ENCODE results near the gene ITIH3.

The ITIH3 gene

DNA sequence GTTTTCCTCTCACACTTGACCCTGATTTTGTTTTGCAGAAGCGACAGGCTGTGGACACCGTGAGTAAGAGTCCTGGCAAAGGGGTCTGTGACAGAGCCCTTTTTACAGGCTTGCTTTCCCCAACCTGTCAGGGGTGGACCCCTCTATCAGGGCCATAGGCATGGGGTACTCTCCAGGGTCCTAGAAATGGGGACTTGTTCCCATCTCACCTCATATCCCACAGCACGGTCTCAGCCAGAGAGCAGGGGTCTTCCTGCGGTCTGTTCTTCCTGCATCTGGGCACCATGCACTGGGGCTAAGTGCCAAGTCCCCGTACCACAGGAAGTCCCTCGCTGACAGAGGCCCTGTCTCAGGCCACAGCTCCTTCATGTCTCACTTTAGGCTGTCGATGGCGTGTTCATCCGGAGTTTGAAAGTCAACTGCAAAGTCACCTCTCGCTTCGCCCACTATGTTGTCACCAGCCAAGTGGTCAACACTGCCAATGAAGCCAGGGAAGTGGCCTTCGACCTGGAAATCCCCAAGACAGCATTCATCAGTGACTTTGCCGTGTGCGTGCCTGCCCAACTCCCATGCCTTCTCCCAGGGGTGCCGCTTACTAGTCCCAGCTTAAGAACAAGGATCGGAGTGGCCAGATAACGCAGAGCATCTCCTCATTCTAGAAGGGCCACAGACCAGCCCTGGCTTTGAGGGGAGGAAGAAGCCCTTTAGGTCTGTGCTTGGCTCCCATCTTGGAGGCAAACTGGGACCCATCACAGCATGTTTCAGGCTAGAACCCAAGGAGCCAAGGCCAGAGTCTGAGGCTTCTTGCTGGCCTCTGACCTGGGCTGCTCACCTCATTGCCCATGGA is 16.4 kb upstream of the ITIH3 start:
- Histone ChIP-seq H3K27me3 (ENCODE audit: control insufficient read depth, low read length) (peaks cover 11% of the 10 kb centered on the region; the same call in 1 of the 2 replicates), H3K36me3 (ENCODE audit: control insufficient read depth, low read length) (no peaks in the 10 kb centered on the region), H3K79me2 (ENCODE audit: control insufficient read depth, low read length) (no peaks in the 10 kb centered on the region), H3K4me1 (ENCODE audit: control insufficient read depth, low read length) (peaks cover 10% of the 10 kb centered on the region), H3K9me3 (ENCODE audit: control insufficient read depth, insufficient read depth, low read length) (no peaks in the 10 kb centered on the region), H3F3A (ENCODE audit: control insufficient read depth, insufficient read depth) (no peaks in the 10 kb centered on the region; the same call in 1 of the 2 replicates), H4K20me1 (ENCODE audit: control insufficient read depth, insufficient read depth, low read depth, low read length) (no peaks in the 10 kb centered on the region), H3K4me3 (ENCODE audit: low read length) (no peak overlapping the region), H3K27ac (ENCODE audit: low read depth, low read length) (no peak overlapping the region), H3K4me2 (ENCODE audit: low read length) (no peak overlapping the region), H3K9me2 (replicated peaks; ENCODE audit: control insufficient read depth, low read length) (no peaks in the 10 kb centered on the region)
- no peak for TF ChIP-seq EZH2phosphoT487 (IDR thresholded peaks at IDR 0.05; ENCODE audit: borderline replicate concordance, low read length)
- TF ChIP-seq, protein P1, sequence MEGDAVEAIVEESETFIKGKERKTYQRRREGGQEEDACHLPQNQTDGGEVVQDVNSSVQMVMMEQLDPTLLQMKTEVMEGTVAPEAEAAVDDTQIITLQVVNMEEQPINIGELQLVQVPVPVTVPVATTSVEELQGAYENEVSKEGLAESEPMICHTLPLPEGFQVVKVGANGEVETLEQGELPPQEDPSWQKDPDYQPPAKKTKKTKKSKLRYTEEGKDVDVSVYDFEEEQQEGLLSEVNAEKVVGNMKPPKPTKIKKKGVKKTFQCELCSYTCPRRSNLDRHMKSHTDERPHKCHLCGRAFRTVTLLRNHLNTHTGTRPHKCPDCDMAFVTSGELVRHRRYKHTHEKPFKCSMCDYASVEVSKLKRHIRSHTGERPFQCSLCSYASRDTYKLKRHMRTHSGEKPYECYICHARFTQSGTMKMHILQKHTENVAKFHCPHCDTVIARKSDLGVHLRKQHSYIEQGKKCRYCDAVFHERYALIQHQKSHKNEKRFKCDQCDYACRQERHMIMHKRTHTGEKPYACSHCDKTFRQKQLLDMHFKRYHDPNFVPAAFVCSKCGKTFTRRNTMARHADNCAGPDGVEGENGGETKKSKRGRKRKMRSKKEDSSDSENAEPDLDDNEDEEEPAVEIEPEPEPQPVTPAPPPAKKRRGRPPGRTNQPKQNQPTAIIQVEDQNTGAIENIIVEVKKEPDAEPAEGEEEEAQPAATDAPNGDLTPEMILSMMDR (IDR thresholded peaks at IDR 0.05; ENCODE audit: low read depth, low read length, poor library complexity, severe bottlenecking) = no peak

DNA sequence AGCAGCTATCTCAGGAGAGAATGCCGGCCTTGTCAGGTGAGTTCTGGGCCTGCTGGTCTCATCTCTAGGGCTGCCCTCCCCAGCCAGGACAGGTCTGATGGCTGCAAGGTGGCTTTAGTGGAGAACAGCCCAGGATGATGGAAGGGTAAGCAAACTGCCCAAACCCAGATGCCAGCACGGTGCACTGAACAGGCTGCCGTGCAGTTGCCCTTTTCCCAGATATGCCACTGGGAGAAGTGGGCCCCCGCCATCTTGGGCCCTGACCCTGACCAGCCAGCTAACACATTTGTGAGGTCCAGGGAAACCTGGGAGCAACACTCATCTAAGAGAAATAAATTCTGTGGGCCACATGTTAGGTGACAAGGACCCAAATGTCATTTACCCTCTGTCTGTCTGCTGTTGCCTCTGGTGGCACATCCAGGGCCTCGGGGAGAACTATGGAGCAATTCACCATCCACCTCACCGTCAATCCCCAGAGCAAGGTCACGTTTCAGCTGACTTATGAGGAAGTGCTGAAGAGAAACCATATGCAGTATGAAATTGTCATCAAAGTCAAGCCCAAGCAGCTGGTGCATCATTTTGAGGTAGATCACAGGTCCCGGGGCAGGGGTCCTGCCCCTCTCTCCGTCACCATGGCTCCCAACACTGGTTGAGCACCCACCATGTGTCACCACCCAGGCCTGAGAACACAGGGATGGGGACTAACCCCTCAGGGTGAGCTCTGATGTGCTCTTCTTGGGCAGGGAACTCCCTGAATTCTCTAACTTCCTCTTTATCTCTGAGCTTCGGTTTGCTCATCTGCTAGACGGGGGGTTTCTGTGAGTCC is 15.4 kb upstream of the ITIH3 start:
- H3K36me3 ChIP-seq (ENCODE audit: control insufficient read depth, low read length) = no peaks in the 10 kb centered on the region
- H3K4me1 ChIP-seq (ENCODE audit: control insufficient read depth, low read length) = peaks cover 10% of the 10 kb centered on the region
- no peak overlapping the region for H3K4me3 ChIP-seq (ENCODE audit: low read length)
- H3K27ac ChIP-seq (ENCODE audit: low read depth, low read length) = no peak overlapping the region
- no peaks in the 10 kb centered on the region for H4K20me1 ChIP-seq (ENCODE audit: control insufficient read depth, insufficient read depth, low read depth, low read length)
- no peaks in the 10 kb centered on the region for H3K9me2 ChIP-seq (replicated peaks; ENCODE audit: control insufficient read depth, low read length)
- H3K9me3 ChIP-seq (ENCODE audit: control insufficient read depth, insufficient read depth, low read length) = no peaks in the 10 kb centered on the region
- H3K27me3 ChIP-seq (ENCODE audit: control insufficient read depth, low read length) = peaks cover 11% of the 10 kb centered on the region; the same call in 1 of the 2 replicates
- H3K4me2 ChIP-seq (ENCODE audit: low read length) = peak overlapping the region; percentile 32
- H3K79me2 ChIP-seq (ENCODE audit: control insufficient read depth, low read length) = no peaks in the 10 kb centered on the region
- TF ChIP-seq EZH2phosphoT487 (IDR thresholded peaks at IDR 0.05; ENCODE audit: borderline replicate concordance, low read length) = no peak
- TF ChIP-seq, protein P1 (IDR thresholded peaks at IDR 0.05; ENCODE audit: low read depth, low read length, poor library complexity, severe bottlenecking) = no peak
- H3F3A ChIP-seq (ENCODE audit: control insufficient read depth, insufficient read depth) = no peaks in the 10 kb centered on the region; the same call in 1 of the 2 replicates

DNA sequence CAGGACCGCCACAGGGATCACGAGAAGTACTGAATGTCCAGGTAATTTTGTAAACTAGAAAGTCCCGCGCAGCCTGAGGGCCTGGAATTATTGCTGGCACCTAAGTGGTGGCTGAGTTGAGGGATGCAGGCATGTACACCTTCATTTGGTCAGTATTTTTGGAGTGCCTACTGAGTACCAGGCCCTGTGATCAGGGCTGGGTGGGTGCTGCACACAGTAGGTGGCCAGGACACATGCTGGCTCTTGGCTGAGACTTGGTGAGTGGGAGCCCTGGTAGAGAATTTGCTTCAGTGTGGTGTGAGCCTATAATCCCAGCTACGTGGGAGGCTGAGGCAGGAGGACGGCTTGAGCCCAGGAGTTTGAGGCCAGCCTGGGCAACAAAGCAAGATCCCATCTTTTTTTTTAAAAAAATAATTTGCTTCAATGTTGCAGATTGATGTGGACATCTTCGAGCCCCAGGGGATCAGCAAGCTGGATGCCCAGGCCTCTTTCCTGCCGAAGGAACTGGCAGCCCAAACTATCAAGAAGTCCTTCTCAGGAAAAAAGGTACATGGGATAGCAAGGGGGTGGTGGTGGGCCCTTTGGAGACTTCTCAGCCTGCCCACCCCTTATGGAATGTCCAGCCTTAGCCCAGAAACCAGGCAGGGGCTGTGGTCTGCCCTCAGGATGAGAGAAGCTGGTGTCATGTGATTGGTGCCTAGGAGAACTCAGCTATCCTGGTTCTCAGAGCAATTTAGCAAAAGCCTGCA is 14.6 kb upstream of the ITIH3 start:
- no peaks in the 10 kb centered on the region for H3K9me2 ChIP-seq (replicated peaks; ENCODE audit: control insufficient read depth, low read length)
- no peak for TF ChIP-seq EZH2phosphoT487 (IDR thresholded peaks at IDR 0.05; ENCODE audit: borderline replicate concordance, low read length)
- TF ChIP-seq, protein P1 (IDR thresholded peaks at IDR 0.05; ENCODE audit: low read depth, low read length, poor library complexity, severe bottlenecking) = no peak
- peaks cover 10% of the 10 kb centered on the region for H3K4me1 ChIP-seq (ENCODE audit: control insufficient read depth, low read length)
- peaks cover 11% of the 10 kb centered on the region; the same call in 1 of the 2 replicates for H3K27me3 ChIP-seq (ENCODE audit: control insufficient read depth, low read length)
- no peak overlapping the region for H3K27ac ChIP-seq (ENCODE audit: low read depth, low read length)
- no peaks in the 10 kb centered on the region for H3K9me3 ChIP-seq (ENCODE audit: control insufficient read depth, insufficient read depth, low read length)
- no peaks in the 10 kb centered on the region; the same call in 1 of the 2 replicates for H3F3A ChIP-seq (ENCODE audit: control insufficient read depth, insufficient read depth)
- no peaks in the 10 kb centered on the region for H4K20me1 ChIP-seq (ENCODE audit: control insufficient read depth, insufficient read depth, low read depth, low read length)
- H3K4me2 ChIP-seq (ENCODE audit: low read length) = peak overlapping the region; percentile 32
- no peak overlapping the region for H3K4me3 ChIP-seq (ENCODE audit: low read length)
- no peaks in the 10 kb centered on the region for H3K36me3 ChIP-seq (ENCODE audit: control insufficient read depth, low read length)
- H3K79me2 ChIP-seq (ENCODE audit: control insufficient read depth, low read length) = no peaks in the 10 kb centered on the region

All from DOHH2 (cell line).